RWPE2 (cell line): Measurements from ENCODE around the gene COL4A2.

ENCODE experiments used
- ATAC-seq: fragments of 200-7000 bp; cut with Tn5 transposase; 3 replicates; pipeline ENCODE4 v1.9.1; 2021; ENCODE audit warnings: low read depth
- DNase-seq: peaks from one replicate; pipeline ENCODE4 v3.0.0-alpha.2; 2020; ENCODE audit warnings: low spot score
- H3K27ac ChIP-seq: fragments of 450-650 bp; 2 replicates; pipeline ENCODE4 v1.5.1; 2017; ENCODE audit warnings: mild to moderate bottlenecking; ENCODE audit not compliant: poor library complexity, severe bottlenecking
- H3K27me3 ChIP-seq: fragments of 250-450 bp; sonication (Bioruptor Pico); 2 replicates; pipeline ENCODE4 v1.5.1; 2021; ENCODE audit warnings: mild to moderate bottlenecking, moderate library complexity; ENCODE audit not compliant: insufficient read depth, poor library complexity, severe bottlenecking
- H3K36me3 ChIP-seq: fragments of 250-450 bp; sonication (Bioruptor Pico); 2 replicates; pipeline ENCODE4 v1.5.1; 2020; ENCODE audit warnings: low read depth, mild to moderate bottlenecking, moderate library complexity
- H3K4me1 ChIP-seq: fragments of 250-450 bp; sonication (Bioruptor Pico); 2 replicates; pipeline ENCODE4 v1.5.1; 2021; ENCODE audit warnings: mild to moderate bottlenecking, moderate library complexity; ENCODE audit not compliant: insufficient read depth, poor library complexity, severe bottlenecking
- H3K4me3 ChIP-seq: fragments of 250-450 bp; sonication (Bioruptor Pico); 2 replicates; pipeline ENCODE4 v1.5.1; 2021; ENCODE audit warnings: mild to moderate bottlenecking, moderate library complexity; ENCODE audit not compliant: severe bottlenecking
- H3K9me3 ChIP-seq: fragments of 250-450 bp; sonication (Bioruptor Pico); 2 replicates; pipeline ENCODE4 v1.5.1; 2021; ENCODE audit warnings: mild to moderate bottlenecking, moderate library complexity; ENCODE audit not compliant: severe bottlenecking
- TF ChIP-seq, protein P1 (sequence below): fragments of 450-650 bp; IDR thresholded peaks from one replicate; pipeline ENCODE4 v1.5.1; 2017; ENCODE audit warnings: mild to moderate bottlenecking, moderate library complexity; ENCODE audit not compliant: poor library complexity, severe bottlenecking

COL4A2 gene

DNA sequence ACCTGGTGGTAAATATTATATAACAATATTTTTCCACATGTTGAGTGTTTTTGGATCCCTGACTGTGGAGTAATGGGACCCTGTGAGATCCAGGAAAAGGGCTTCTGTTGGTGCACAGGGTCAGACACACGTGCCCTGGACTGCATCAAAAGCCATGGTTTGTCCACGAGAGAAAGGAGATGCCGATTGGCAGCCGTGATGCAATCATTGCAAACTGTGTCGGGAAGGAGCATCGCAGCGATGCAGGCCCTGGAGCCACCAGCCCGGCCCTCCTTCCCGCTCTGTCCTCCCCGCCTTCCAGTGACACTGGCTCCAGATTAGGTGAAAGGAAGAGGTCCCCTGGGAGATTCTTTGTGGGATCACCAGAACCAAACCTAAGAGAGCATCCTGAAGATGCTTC, 9.1 kb downstream of the COL4A2 start:
- DNase-seq: no peak
- no peak for ATAC-seq
- no peak overlapping the region for H3K4me3 ChIP-seq
- TF ChIP-seq, protein P1, sequence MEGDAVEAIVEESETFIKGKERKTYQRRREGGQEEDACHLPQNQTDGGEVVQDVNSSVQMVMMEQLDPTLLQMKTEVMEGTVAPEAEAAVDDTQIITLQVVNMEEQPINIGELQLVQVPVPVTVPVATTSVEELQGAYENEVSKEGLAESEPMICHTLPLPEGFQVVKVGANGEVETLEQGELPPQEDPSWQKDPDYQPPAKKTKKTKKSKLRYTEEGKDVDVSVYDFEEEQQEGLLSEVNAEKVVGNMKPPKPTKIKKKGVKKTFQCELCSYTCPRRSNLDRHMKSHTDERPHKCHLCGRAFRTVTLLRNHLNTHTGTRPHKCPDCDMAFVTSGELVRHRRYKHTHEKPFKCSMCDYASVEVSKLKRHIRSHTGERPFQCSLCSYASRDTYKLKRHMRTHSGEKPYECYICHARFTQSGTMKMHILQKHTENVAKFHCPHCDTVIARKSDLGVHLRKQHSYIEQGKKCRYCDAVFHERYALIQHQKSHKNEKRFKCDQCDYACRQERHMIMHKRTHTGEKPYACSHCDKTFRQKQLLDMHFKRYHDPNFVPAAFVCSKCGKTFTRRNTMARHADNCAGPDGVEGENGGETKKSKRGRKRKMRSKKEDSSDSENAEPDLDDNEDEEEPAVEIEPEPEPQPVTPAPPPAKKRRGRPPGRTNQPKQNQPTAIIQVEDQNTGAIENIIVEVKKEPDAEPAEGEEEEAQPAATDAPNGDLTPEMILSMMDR: no peak
- H3K36me3 ChIP-seq: peaks cover 38% of the 10 kb centered on the region
- no peaks in the 10 kb centered on the region for H3K9me3 ChIP-seq
- no peaks in the 10 kb centered on the region for H3K27me3 ChIP-seq
- H3K4me1 ChIP-seq: peaks cover 46% of the 10 kb centered on the region
- peak overlapping the region; percentile 99 for H3K27ac ChIP-seq

DNA sequence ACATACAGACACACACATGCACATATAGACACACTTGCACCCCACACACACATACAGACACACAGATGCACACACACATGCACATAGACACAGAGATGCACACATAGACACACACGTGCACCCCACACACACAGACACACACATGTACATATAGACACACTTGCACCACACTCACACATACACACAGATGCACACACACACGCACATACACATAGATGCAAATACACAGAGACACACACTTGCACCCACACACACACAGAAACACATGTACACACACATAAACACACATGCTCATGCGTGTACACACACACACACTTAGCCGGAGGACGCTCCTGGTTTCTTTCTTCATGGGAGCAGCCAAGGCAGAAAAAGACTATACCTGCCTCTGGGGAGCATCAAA, 10.0 kb downstream of the COL4A2 start:
- ATAC-seq (no peak), DNase-seq (no peak)
- H3K27ac ChIP-seq: peak overlapping the region; percentile 99
- TF ChIP-seq, protein P1: no peak
- H3K4me1 ChIP-seq: peaks cover 44% of the 10 kb centered on the region
- H3K4me3 ChIP-seq: no peak overlapping the region
- no peaks in the 10 kb centered on the region for H3K27me3 ChIP-seq
- H3K9me3 ChIP-seq: no peaks in the 10 kb centered on the region
- H3K36me3 ChIP-seq: peaks cover 38% of the 10 kb centered on the region

DNA sequence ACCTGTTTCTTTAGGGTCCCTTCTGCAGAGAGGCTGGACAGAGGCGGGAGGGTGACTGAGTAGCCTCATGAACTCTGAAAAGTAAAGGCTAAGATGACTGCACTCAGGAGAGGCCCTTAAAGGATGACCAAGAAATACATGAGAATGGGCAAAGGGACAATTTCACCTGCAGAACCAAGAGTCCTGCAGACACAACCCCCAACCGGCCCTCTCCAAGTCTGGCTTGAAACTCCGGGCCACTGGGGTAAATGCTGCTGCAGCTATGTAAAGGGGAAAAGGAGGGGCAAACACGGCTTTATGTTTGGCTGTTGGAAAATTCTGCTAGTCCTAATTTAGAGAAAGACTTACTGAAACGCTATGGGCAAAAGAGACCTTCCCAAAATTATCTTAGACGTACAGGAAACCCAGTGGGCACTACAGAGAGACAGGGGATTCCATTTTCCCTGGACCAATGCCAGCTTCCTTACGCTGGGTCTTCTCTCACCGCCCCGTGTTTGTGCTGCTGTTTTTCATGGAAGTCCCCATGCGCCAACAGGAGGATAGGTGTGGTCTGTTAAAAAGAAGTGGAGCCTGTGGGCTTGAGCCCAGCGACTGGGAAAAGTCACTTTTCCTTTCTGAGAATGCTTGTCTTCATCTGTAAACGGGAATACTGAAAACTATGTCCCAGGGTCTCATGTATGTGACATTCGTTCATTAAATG, 10.6 kb downstream of the COL4A2 start:
- H3K27me3 ChIP-seq: no peaks in the 10 kb centered on the region
- H3K27ac ChIP-seq: peak overlapping the region; percentile 99
- ATAC-seq (no peak), DNase-seq (no peak)
- H3K36me3 ChIP-seq: peaks cover 35% of the 10 kb centered on the region
- TF ChIP-seq, protein P1: no peak
- H3K4me1 ChIP-seq: peaks cover 41% of the 10 kb centered on the region
- H3K4me3 ChIP-seq: no peak overlapping the region
- H3K9me3 ChIP-seq: no peaks in the 10 kb centered on the region

DNA sequence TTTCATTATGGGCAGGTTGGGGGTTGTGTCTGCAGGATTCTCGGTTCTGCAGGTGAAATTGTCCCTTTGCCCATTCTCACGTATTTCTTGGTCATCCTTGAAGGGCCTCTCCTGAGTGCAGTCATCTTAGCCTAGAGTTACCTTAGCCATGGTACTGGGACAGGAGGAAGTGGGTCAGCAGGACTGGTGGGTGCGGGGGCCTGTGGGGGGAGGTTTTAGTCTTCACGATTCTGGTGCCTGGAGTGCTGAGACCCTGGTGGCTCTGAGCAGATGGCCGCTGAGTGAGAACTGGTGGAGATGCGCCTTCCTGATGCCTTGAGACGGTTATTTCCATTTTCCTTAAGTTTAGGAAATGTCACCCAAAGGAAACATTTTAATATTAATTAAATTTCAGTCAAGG, 11.8 kb downstream of the COL4A2 start:
- ATAC-seq (no peak), DNase-seq (no peak)
- Histone ChIP-seq H3K27me3 (no peaks in the 10 kb centered on the region), H3K27ac (peak overlapping the region; percentile 99), H3K9me3 (no peaks in the 10 kb centered on the region), H3K4me1 (peaks cover 44% of the 10 kb centered on the region), H3K4me3 (no peak overlapping the region), H3K36me3 (peaks cover 30% of the 10 kb centered on the region)
- TF ChIP-seq, protein P1: no peak

GRCh38 chr13:110319397-110319773, 12.3 kb downstream of the COL4A2 start:
- peak; percentile 48 for ATAC-seq
- H3K9me3 ChIP-seq: no peaks in the 10 kb centered on the region
- H3K27ac ChIP-seq: peak overlapping the region; percentile 99
- no peak overlapping the region for H3K4me3 ChIP-seq
- H3K4me1 ChIP-seq: peaks cover 44% of the 10 kb centered on the region
- no peaks in the 10 kb centered on the region for H3K27me3 ChIP-seq
- peaks cover 30% of the 10 kb centered on the region for H3K36me3 ChIP-seq
- no peak for DNase-seq
- TF ChIP-seq, protein P1: no peak
